SJSA1 (cell line): Measurements from ENCODE around the gene GBP2. TPM values are rescaled to one million over a fixed set of nuclear protein-coding genes. Genes with fewer than 3 reads are reported as not detected.

Source experiments
- DNase-seq, 2 experiments: peaks; one replicate each; pipeline ENCODE4 v3.0.0-alpha.2; 2015 to 2020; ENCODE audit warnings: low spot score in 2 of 2, low read depth in 1 of 2
- H3K27ac ChIP-seq: fragments of 250-450 bp; sonication (Bioruptor Pico); 2 replicates; pipeline ENCODE4 v1.5.1; 2020; ENCODE audit warnings: mild to moderate bottlenecking, moderate library complexity
- H3K27me3 ChIP-seq: fragments of 250-450 bp; sonication (Bioruptor Pico); replicated peaks from 2 replicates; pipeline ENCODE4 v1.5.1; 2020; ENCODE audit warnings: mild to moderate bottlenecking, moderate library complexity
- H3K36me3 ChIP-seq: fragments of 250-450 bp; sonication (Bioruptor Pico); 2 replicates; pipeline ENCODE4 v1.5.1; 2020; ENCODE audit warnings: mild to moderate bottlenecking
- H3K4me1 ChIP-seq: fragments of 250-450 bp; sonication (Bioruptor Pico); replicated peaks from 2 replicates; pipeline ENCODE4 v1.6.1; 2021; ENCODE audit warnings: mild to moderate bottlenecking
- H3K4me3 ChIP-seq: fragments of 250-450 bp; sonication (Bioruptor Pico); 2 replicates; pipeline ENCODE4 v1.5.1; 2020; ENCODE audit warnings: mild to moderate bottlenecking
- H3K9me3 ChIP-seq: fragments of 250-450 bp; sonication (Bioruptor Pico); replicated peaks from 2 replicates; pipeline ENCODE4 v1.5.1; 2020; ENCODE audit warnings: mild to moderate bottlenecking
- total RNA-seq: library from RNA; depleted of rRNA; stranded (reverse); fragments of >200 nt; shearing (Covaris generic); gene quantifications from 2 replicates; pipeline ENCODE4 v1.2.3, GENCODE V29; 2014; rRNA removed

The GBP2 gene
- total RNA-seq, 1 experiment from 2014 or later: 48.3 TPM

- H3K36me3 ChIP-seq: peaks cover 16% of the 10 kb centered on the region; the same call in 1 of the 2 replicates
- peak within 1 kb of the TSS; percentile 36 for H3K4me3 ChIP-seq
- no peaks in the 10 kb centered on the region for H3K27me3 ChIP-seq
- no peaks in the 10 kb centered on the region for H3K9me3 ChIP-seq
- H3K27ac ChIP-seq: peak within 1 kb of the TSS; percentile 43
- DNase-seq: peak in 1 of 2 experiments; percentile 55
- peaks cover 4% of the 10 kb centered on the region; the same call in 1 of the 2 replicates for H3K4me1 ChIP-seq
These were observed 60.6 kb downstream of the GBP2 start, which contains the start of gene GBP1 for GRCh38 chr1:89065079-89065868. GBP1 (minus strand) TSS chr1:89065208; CDS start chr1:89063234, 1,974 bp downstream.

GRCh38 chr1:89064632-89065031 lies 61.3 kb downstream of the GBP2 start:
- Histone ChIP-seq H3K36me3 (peaks cover 16% of the 10 kb centered on the region; the same call in 1 of the 2 replicates), H3K27me3 (no peaks in the 10 kb centered on the region), H3K4me1 (peaks cover 4% of the 10 kb centered on the region; the same call in 1 of the 2 replicates), H3K4me3 (peak overlapping the region; percentile 36), H3K9me3 (no peaks in the 10 kb centered on the region), H3K27ac (peak overlapping the region; percentile 43)
- peak in 1 of 2 experiments; percentile 34 for DNase-seq

- peaks cover 4% of the 10 kb centered on the region; the same call in 1 of the 2 replicates for H3K4me1 ChIP-seq
- H3K27ac ChIP-seq: no peak overlapping the region
- no peaks in the 10 kb centered on the region for H3K27me3 ChIP-seq
- H3K4me3 ChIP-seq: no peak overlapping the region
- H3K9me3 ChIP-seq: no peaks in the 10 kb centered on the region
- no peak for DNase-seq
- peaks cover 26% of the 10 kb centered on the region for H3K36me3 ChIP-seq
These were observed 62.8 kb downstream of the GBP2 start for GRCh38 chr1:89063094-89063493.

GRCh38 chr1:89060091-89060490 lies 65.8 kb downstream of the GBP2 start:
- no peaks in the 10 kb centered on the region for H3K4me1 ChIP-seq
- no peak for DNase-seq

More at GRCh38 chr1:89060091-89060490, 65.8 kb downstream of the GBP2 start:
- no peak overlapping the region for H3K27ac ChIP-seq
- H3K9me3 ChIP-seq: no peaks in the 10 kb centered on the region
- H3K27me3 ChIP-seq: no peaks in the 10 kb centered on the region
- H3K4me3 ChIP-seq: no peak overlapping the region
- peaks cover 47% of the 10 kb centered on the region for H3K36me3 ChIP-seq

Other genes starting within 250 kb of the GBP2 start
- 57.9 and 67.9 TPM in 2 replicates for gene GTF2B, start 234.5 kb downstream of the GBP2 start, total RNA-seq
- 23.6 and 38.8 TPM in 2 replicates for gene KYAT3, start 133.5 kb downstream of the GBP2 start, total RNA-seq
- 12.5 and 17.3 TPM in 2 replicates for gene RBMXL1, start 133.5 kb downstream of the GBP2 start, total RNA-seq
- gene GBP3, start 103.2 kb downstream of the GBP2 start, total RNA-seq: 31.0 and 37.2 TPM in 2 replicates
- gene GBP1, start 60.9 kb downstream of the GBP2 start, total RNA-seq: 55.8 and 68.0 TPM in 2 replicates
- gene GBP7, start 49.9 kb upstream of the GBP2 start, total RNA-seq: not detected in 2 replicates
- 0.56 and 2.3 TPM in 2 replicates for gene GBP4, start 72.8 kb upstream of the GBP2 start, total RNA-seq
- 6.4 and 10.4 TPM in 2 replicates for gene GBP5, start 146.7 kb upstream of the GBP2 start, total RNA-seq
- not detected in 2 replicates for gene GBP6, start 237.9 kb upstream of the GBP2 start, total RNA-seq